Measurements from ENCODE around the gene ANKRD55.
A peak's percentile ranks its signal among the peaks of the same experiment; 100 is the strongest.
"Not testable (repeated sequence)": the region's sequence is repeated elsewhere in the genome, so short reads cannot be mapped to it uniquely, and the experiment has no call there.

The ANKRD55 gene

DNA sequence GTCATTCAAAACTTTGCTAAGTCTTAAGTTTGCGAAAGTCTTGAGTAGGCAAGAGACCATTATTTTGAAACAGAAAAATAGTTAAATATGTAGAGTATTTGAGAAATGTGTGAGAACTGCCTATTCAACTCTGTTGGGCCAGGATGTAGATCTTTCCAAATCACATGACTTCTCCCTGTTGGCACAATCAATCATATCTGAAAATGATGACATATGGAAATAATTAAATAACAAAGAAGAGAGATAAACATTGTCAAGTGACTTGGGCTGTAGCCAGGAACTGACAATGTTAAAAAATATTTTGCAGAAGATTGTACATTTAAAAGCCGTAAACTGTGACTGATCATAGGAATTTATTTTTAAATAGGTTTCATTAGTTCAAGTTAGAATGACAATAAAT is 133.8 kb downstream of the ANKRD55 start:
- no peak for DNase-seq
- in situ Hi-C loops (cut with MboI; ENCODE audit: low pct_unique_long_range_greater_than_20kb, low sequenced_read_pairs): no loop called here

DNA sequence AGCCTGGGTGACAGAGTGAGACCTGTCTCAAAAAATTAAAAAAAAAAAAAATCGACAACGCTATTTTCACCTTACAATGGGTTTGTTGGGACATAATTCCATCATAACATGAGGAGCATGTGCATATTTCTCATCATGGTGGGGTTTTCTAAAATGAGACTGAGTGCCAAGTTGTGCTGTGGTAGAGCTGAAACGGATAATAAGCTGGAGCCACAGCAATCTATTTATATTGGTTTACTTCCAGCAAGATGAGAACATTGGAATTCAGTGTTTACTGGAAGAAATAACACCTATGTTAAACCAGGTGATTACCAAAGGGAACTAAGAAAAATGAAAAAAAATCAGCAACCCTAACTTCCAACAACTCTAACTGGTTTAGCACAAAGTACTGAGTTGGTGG is 136.1 kb downstream of the ANKRD55 start:
- in situ Hi-C loops (cut with MboI; ENCODE audit: low pct_unique_long_range_greater_than_20kb, low sequenced_read_pairs): no loop called here
- DNase-seq: no peak

DNA sequence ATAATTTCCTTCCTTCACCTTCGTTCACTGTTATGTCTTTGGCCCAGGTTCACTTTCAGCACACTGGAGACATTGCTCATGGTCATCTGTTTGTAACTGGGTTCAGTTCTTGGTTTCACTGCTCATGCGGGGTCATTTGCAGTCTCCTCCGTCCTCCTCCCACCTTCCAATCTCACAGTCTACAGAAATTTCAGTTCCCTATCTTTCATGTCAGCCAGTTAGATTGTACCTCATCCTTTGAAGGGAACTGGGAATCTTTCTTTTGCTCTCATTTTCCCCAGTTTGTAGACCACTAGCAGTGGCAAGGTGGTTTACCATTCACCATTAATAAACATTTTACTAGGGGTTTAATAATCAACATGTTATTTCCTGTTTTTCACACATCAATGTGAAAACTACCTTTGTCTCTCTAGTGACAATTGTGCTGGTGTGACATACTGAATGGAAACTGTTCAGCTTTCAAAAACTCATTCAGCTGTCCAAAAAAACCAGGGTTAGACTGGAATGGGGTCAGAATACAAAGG is 137.5 kb downstream of the ANKRD55 start:
- in situ Hi-C loops (cut with MboI; ENCODE audit: low pct_unique_long_range_greater_than_20kb, low sequenced_read_pairs): no loop called here

DNA sequence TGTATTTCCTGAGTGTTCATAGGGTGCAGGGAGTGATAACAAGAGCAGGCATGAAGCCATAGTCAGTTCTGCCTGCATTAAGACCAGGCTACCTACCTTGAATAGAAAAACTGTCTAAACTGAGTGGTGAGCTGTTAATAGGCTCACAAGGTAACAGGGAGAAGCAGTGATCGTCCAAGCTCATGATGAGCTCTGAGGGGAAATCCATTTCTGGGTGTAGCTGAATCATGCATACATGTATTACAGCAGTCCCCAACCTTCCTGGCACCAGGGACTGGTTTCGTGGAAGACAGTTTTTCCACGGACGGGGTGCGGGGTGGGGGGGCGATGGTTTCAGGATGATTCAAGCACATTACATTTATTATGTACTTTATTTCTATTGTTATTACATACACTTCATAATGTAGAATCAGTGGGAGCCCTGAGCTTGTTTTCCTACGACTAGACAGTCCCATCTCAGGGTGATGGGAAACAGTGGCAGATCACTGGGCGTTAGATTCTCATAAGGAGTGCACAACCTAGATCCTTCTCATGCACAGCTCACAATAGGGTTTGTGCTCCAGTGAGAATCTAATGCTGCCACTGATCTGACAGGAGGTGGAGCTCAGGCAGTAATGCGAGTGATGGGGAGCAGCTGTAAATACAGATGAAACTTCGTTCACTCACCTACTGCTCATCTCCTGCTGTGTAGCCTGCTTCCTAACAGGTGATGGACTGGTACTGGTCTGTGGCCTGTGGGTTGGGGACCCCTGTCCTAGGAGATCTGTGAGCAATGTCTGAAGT is 138.4 kb downstream of the ANKRD55 start:
- DNase-seq: no peak
- in situ Hi-C loops (cut with MboI; ENCODE audit: low pct_unique_long_range_greater_than_20kb, low sequenced_read_pairs): no loop called here

More for the DNA sequence above, 137.5 kb downstream of the ANKRD55 start:
- DNase-seq: no peak

DNA sequence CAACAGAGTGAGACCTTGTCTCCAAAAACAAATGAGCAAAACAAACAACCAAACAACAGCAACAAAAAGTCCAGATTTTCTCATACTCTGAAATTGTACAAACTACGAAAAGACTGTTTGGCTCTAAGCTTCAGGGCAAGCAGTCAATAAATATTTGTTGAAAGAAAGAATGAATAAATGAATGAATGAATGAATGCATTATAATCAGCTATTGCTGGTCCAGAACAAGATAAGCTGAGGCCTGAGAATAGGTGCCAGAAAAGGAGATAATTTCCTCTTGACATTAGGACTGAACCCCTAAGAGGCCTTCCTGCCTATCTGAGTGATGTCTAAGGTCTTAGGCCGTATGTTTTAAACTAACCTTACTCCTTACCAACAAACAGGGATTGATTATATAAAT is 139.2 kb downstream of the ANKRD55 start:
- no peak for DNase-seq
- in situ Hi-C loops (cut with MboI; ENCODE audit: low pct_unique_long_range_greater_than_20kb, low sequenced_read_pairs): no loop called here

DNA sequence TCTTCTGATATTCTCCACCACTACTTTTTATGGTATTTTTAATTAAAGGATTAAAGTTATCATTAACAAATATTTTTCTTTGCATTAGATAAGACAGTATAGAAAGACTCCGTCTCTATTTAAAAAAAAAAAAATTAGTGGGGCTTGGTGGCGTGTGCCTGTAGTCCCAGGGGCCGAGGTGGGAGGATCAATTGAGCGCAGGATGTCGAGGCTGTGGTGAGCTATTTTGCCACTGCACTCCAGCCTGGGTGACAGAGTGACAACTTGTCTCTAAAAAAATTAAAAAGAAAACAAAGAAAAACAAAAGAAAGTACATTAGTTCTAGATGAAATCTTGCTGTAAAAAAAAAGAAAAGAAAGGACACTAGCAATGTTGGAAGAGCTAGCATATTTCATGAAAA is 141.0 kb downstream of the ANKRD55 start:
- DNase-seq: no peak
- in situ Hi-C loops (cut with MboI; ENCODE audit: low pct_unique_long_range_greater_than_20kb, low sequenced_read_pairs): no loop called here

DNA sequence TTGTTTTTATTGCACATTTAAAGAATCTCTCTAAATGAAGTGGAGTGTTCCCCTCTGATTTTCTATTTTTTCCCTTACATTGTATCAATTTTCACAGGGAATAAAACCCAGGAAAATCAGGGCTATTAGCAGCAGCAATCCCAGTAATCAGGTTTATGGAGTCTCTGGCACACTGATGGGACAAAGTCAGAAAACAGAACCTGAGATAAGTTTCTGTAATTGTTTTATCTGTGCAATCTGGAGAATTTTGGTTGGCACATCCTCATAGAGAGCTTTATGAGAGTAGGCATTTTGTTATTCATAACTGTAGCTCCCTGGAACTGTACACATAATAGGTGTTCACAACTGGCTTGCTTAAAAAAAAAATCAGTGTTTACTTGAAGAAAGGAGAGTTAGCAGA is 141.5 kb downstream of the ANKRD55 start:
- in situ Hi-C loops (cut with MboI; ENCODE audit: low pct_unique_long_range_greater_than_20kb, low sequenced_read_pairs): no loop called here
- DNase-seq: no peak

DNA sequence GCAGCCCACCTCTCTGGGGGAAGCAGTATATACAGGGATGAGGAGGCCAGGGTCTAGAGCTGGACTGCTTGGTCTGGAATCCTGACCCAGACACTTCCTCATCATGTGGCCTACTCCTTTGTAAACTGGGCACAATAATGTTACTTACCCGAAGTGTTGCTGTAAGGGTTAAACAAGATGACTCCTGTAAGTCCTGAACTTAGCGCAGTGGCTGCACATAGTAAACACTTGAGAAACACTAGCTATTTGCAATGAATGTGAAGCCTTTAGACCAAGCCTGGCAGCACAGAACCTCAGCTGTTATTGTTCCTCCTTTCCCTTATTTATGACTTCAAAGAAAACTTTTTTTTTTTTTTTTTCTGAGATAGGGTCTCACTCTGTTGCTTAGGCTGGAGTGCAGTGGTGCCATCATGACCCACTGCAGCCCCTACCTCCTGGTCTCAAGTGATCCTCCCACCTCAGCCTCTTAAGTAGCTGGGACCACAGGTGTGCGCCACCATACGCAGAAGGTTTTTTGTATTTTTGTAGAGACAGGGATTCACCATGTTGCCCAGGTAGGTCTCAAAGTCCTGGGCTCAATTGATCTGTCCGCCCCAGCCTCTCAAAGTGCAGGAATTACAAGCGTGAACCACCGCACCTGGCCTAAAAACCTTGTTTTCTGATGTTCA is 142.2 kb downstream of the ANKRD55 start:
- in situ Hi-C loops (cut with MboI; ENCODE audit: low pct_unique_long_range_greater_than_20kb, low sequenced_read_pairs): no loop called here
- DNase-seq: no peak

DNA sequence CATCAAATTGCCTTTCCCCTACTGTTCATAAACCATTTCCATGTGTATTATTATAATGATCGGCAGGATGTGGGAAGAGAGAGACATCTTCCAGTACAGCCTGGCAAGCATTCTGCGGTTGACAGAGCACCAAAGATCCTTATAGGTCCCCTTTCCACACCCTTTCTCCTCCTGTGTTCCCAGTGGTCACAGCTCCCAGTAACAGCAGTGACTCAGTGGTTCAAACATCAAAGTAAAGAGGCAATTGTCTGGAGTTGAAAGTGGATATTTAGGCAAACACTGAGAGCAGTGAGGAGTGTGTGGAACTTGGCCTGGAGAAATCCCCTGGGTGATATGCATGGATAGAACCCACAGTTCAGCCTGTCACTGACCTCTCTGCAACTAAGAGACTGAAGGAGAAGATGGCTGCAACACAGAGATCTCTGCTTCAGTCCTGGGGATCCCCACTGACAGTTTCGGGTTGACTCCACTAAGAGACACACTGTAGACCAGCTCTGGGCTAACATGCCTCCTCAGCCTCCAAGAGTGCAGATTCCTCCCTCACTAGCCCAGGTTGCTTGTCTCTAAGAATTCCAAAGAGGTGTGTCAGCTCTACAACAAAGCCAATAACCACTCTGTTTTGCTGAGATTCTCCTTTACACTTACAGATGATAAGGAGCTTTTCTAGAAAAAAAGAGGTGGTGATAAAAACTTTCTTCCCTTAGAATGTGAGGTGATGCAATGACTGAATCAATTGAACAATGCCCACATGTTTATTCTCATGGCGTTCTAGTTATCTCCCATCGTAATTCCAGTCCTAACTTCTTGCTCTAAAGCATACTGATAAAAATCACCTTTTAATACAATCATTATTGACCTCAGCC is 143.9 kb downstream of the ANKRD55 start:
- DNase-seq: no peak
- in situ Hi-C loops (cut with MboI; ENCODE audit: low pct_unique_long_range_greater_than_20kb, low sequenced_read_pairs): no loop called here

DNA sequence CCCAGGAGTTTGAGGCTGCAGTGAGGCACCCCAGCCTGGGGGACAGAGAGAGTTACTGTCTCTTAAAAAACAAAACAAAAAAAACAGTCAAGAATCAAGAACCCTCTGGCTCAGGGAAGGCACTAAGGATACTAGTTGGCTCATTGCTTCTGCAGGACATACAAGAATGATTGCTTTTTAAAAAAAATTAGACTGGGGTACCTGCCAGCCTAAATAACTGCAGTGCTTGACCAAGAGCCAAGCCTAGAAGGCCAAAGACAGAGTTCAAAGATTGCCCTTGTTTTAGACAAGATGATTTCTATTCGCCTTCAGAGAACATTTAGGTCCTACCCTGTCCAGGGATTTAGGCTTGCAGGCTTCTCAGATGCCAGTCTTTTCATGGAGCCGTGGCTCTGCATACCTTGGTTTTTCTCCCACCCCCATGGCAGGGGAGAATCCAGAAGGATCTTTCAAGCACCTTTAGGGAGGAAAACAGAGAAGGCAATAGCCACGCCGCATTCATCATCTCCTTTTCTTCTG is 144.6 kb downstream of the ANKRD55 start:
- in situ Hi-C loops (cut with MboI; ENCODE audit: low pct_unique_long_range_greater_than_20kb, low sequenced_read_pairs): no loop called here
- no peak for DNase-seq

DNA sequence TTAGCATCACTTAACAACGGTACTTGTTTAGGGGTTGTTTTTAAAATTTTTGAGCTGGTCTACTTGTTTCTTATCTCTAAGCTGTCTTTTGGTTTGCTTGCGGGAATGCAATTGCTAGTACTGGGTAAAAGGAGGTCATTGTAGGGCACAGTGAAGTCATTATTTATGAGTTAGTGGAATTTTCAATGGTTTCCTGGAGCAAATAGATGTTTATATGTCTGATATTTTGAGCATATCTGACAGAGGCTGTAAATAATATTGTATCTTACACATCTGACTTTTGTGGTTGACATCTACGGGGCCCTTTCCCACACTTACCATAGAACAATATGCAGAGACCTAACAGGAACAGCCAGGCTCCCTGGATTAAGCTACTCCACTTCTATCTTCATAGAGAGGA is 147.9 kb downstream of the ANKRD55 start:
- in situ Hi-C loops (cut with MboI; ENCODE audit: low pct_unique_long_range_greater_than_20kb, low sequenced_read_pairs): no loop called here

DNA sequence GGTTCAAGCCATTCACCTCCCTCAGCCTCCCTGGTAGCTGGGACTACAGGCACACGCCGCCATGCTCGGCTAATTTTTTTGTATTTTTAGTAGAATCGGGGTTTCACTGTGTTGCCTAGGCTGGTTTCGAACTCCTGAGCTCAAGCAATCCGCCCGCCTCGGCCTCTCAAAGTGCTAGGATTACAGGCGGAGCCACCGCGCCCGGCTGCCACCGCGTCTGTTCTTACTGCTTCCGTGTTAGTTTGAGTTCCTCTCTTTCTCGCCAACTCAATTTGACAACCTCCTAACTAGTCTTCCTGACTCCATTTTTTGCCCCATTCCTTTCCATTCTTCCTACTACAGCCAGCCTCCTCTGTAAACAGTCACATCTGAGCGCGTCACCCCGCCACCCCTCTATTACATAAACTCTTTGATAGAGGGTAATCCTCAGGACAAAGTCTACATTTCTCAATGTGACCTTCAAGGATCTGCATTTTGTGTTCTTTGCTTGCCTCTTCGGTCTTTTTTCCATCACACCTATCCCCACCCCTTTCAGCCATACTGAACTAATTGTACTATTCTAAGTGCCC is 149.8 kb downstream of the ANKRD55 start:
- DNase-seq: no peak

More for the DNA sequence above, 147.9 kb downstream of the ANKRD55 start:
- peak; percentile 32 for DNase-seq

DNA sequence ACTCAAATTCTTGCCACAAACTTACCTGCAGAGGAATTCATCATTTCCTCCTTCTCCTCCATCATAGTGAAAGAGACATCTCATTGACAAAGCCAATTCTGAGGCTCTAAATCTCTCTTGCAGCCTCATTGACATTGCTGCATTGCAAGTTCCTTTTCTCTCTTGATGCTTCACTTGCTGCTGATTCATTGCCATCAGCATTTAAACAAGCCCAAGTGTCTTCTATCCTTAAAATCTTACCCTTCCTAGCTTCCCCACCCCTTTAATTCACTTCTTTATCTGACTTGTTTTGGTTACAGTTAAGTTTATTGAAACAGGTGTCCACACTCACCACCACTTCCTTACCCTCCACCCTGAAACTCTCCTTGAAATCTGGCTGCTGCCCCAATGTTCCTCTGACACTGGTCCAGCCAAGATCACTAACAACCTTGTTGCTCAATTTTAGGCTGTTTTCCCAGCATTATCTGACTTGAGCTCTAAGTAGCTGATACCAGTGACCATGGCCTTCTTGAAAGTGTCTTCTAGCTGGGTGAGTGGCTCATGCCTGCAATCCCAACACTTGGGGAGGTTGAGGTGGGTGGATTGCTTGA is 152.0 kb downstream of the ANKRD55 start:
- in situ Hi-C loops (cut with MboI; ENCODE audit: low pct_unique_long_range_greater_than_20kb, low sequenced_read_pairs); DNase-seq: not testable (repeated sequence)

More for the DNA sequence above, 149.8 kb downstream of the ANKRD55 start:
- in situ Hi-C loops (cut with MboI; ENCODE audit: low pct_unique_long_range_greater_than_20kb, low sequenced_read_pairs): no loop called here

DNA sequence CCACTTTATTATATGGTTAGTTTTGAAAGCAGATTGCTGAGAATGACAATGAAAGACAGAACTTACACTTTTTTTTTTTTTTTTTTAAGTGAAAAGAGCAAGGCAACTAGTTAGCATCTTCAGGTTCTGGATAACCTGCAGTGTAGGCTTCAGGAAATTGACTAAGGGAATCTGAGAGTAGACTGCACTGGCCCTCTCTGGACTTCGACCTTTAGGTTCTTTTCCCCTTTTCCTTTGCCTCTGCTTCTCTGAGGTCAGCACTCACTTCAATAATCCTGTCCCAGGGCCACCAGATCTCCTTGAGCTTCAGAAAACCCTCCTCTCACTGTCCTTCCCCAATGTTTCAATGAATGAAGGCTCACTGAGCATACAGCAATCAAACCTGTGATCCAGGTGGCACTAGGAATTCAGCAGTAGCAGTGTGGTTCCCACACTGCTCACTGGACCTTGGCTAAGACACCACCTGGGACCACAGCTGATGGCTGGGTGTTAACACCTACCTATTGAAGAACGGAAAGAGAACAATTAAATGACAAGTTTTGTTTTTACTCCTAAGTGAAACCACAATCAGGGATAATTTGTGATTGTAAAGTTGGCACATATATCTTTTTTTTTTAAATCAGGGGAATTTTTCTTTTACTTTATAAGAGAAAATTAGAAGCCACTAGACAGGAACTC is 152.6 kb downstream of the ANKRD55 start:
- in situ Hi-C loops (cut with MboI; ENCODE audit: low pct_unique_long_range_greater_than_20kb, low sequenced_read_pairs): no loop called here

DNA sequence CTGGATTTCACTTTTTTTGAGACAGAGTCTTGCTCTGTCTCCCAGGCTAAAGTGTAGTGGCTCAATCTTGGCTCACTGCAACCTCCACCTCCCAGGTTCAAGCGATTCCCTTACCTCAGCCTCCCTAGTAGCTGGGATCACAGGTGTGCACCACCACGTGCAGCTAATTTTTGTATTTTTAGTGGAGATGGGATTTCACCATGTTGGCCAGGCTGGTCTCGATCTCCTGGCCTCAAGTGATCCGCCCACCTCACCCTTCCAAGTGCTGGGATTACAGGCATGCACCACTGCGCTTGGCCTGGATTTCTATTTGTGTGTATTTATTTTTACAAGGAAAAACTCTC is 154.0 kb downstream of the ANKRD55 start:
- DNase-seq; in situ Hi-C loops (cut with MboI; ENCODE audit: low pct_unique_long_range_greater_than_20kb, low sequenced_read_pairs): not testable (repeated sequence)

More for the DNA sequence above, 152.6 kb downstream of the ANKRD55 start:
- DNase-seq: no peak

DNA sequence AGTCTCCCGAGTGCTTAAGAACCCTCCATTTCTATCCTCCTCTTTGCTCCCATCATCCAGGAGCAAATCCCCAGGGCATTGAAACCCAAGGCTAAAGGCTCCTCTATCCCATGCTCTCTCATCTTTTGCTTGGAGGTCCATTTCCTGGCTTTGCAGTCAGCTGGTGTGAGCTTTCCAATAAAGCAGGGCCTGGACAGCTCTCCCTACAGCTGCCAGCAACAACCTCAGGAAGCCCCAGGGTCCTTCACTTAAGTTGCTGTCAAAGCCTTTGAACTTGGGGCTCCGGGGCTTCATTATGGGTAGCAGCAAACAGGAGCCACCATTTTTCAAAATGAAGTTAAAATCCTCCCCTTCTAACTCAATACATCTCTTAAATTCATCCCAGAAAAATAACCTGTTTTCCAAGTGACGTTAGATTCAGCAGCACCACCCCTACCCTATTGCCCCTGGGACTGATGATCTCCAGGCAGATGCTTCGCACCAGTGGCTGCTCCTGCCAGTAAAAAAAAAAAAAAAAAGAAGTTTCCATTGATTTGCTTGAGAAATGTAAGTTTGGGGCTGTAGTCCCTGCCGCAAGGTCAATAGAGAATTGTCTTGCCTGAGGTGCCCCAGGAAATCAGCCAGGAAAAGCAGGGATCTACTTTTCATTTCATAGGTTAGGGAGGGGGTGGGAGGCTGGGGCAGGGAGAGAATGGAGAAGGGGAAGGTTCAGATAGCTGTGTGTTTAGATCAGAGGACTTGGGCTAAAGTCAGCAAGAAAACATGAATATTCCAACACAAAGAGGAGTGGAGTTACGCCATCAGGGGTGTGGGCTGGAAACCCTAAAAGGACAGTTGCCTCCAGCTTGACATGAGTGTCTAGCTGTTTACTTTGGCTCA is 154.6 kb downstream of the ANKRD55 start:
- in situ Hi-C loops (cut with MboI; ENCODE audit: low pct_unique_long_range_greater_than_20kb, low sequenced_read_pairs): no loop called here

DNA sequence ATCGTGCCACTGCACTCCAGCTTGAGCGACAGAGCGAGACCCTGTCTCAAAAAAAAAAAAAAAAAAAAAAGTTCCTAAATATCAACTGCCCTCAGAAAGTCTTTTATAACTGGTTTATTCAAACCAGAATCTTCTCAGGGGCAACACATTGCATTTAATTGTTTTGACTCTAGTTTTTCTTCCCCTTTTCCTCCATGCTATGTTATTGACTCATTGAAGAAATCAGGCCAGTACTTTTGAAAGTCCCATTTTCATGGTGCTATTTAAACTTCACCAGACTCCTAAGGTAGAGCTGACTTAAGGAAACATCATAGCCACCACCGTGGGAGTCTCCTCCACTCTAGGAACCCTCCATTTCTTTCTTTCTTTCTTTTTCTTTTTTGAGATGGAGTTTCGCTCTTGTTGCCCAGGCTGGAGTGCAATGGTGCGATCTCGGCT is 155.3 kb downstream of the ANKRD55 start:
- DNase-seq: no peak
- in situ Hi-C loops (cut with MboI; ENCODE audit: low pct_unique_long_range_greater_than_20kb, low sequenced_read_pairs): no loop called here

More for the DNA sequence above, 154.6 kb downstream of the ANKRD55 start:
- no peak for DNase-seq
